A673 (cell line): Measurements from ENCODE around the gene RPUSD4. TPM values are rescaled to one million over a fixed set of nuclear protein-coding genes. Genes with fewer than 3 reads are reported as not detected.
A peak's percentile ranks its signal among the peaks of the same experiment; 100 is the strongest.

Source experiments
- BruUV-seq: library from RNA; stranded (reverse); fragments of 400-500 nt; replicated peaks from 2 replicates; lab custom pipeline; 2021; lab: Mats Ljungman, UMichigan
- CTCF ChIA-PET: fragments of 300-600 bp; sonication (Branson Sonifier 250); formaldehyde crosslinking; loops from one replicate; lab custom pipeline; 2022; ENCODE audit warnings: antibody characterized with exemption; lab: Charles Lee
- POLR2A ChIA-PET: fragments of 300-600 bp; sonication (Branson Sonifier 250); formaldehyde crosslinking; loops from one replicate; lab custom pipeline; 2022; ENCODE audit warnings: antibody characterized with exemption; ENCODE audit not compliant: low non-redundant PET; lab: Charles Lee
- DNase-seq: peaks from one replicate; pipeline ENCODE4 v3.0.0-alpha.2; 2015; ENCODE audit warnings: low spot score
- H3K27ac ChIP-seq: fragments of 200-600 bp; sonication (generic); 2 replicates; pipeline ENCODE4 v1.5.1; 2016; ENCODE audit warnings: mixed run types, low read depth, mild to moderate bottlenecking, mixed read lengths, antibody characterized with exemption, low read length; ENCODE audit not compliant: poor library complexity, severe bottlenecking
- H3K27me3 ChIP-seq: fragments of 200-600 bp; sonication (generic); replicated peaks from 2 replicates; pipeline ENCODE4 v1.6.1; 2017; ENCODE audit warnings: mixed run types, low read depth, mild to moderate bottlenecking, mixed read lengths, antibody characterized with exemption, low read length; ENCODE audit not compliant: insufficient read depth, poor library complexity
- H3K36me3 ChIP-seq: fragments of 200-600 bp; sonication (generic); 2 replicates; pipeline ENCODE4 v1.6.1; 2016; ENCODE audit warnings: mixed run types, mild to moderate bottlenecking, mixed read lengths, antibody characterized with exemption, low read length; ENCODE audit not compliant: insufficient read depth, poor library complexity, severe bottlenecking
- H3K4me1 ChIP-seq: fragments of 200-600 bp; sonication (generic); 2 replicates; pipeline ENCODE4 v1.6.1; 2017; ENCODE audit warnings: mixed run types, mild to moderate bottlenecking, mixed read lengths, antibody characterized with exemption, low read length; ENCODE audit not compliant: insufficient read depth, poor library complexity, severe bottlenecking
- H3K4me3 ChIP-seq: fragments of 200-600 bp; sonication (generic); 2 replicates; pipeline ENCODE4 v1.5.1; 2016; ENCODE audit warnings: low read depth, mixed run types, mild to moderate bottlenecking, mixed read lengths, low read length; ENCODE audit not compliant: poor library complexity, severe bottlenecking
- H3K9me3 ChIP-seq: fragments of 200-600 bp; sonication (generic); 2 replicates; pipeline ENCODE4 v1.6.1; 2016; ENCODE audit warnings: mixed run types, low read depth, mild to moderate bottlenecking, mixed read lengths, antibody characterized with exemption, low read length; ENCODE audit not compliant: poor library complexity, severe bottlenecking
- CTCF ChIP-seq: fragments of 300-800, 200-600 bp; sonication (generic); conservative IDR thresholded peaks from 2 replicates; pipeline ENCODE4 v1.5.1; 2017; ENCODE audit warnings: low read depth, mild to moderate bottlenecking, antibody characterized with exemption, low read length, moderate library complexity, mixed read lengths
- EZH2 ChIP-seq: fragments of 200-600 bp; sonication (generic); IDR thresholded peaks from 2 replicates; pipeline ENCODE4 v1.6.1; 2017; ENCODE audit warnings: borderline replicate concordance, low read depth, mild to moderate bottlenecking, mixed read lengths, antibody characterized with exemption, low read length; ENCODE audit not compliant: poor library complexity, severe bottlenecking
- intact Hi-C: fragments of 100-400 bp; cut with micrococcal nuclease; formaldehyde crosslinking; loops from one replicate; pipeline ENCODE4 v1.10.0; 2022; ENCODE audit not compliant: unreplicated experiment
- total RNA-seq: library from RNA; stranded (reverse); gene quantifications from 2 replicates; pipeline ENCODE4 v1.2.3, GENCODE V29; 2021

Gene RPUSD4
- total RNA-seq, 1 experiment from 2014 or later = 53.9 TPM

GRCh38 chr11:126197277-126197939 is 14.0 kb downstream of the RPUSD4 start:
- H3K36me3 ChIP-seq = peaks cover 58% of the 10 kb centered on the region

GRCh38 chr11:126195119-126195518 is 16.3 kb downstream of the RPUSD4 start:
- H3K4me3 ChIP-seq = no peak overlapping the region
- no peak overlapping the region for H3K27ac ChIP-seq
- H3K27me3 ChIP-seq = no peaks in the 10 kb centered on the region
- intact Hi-C loops = no loop called here
- H3K4me1 ChIP-seq = no peaks in the 10 kb centered on the region
- ChIA-PET CTCF (no interaction called here), POLR2A (no interaction called here)
- no peaks in the 10 kb centered on the region for H3K9me3 ChIP-seq
- H3K36me3 ChIP-seq = peaks cover 35% of the 10 kb centered on the region
- no peak for DNase-seq
- no TSS peak for BruUV-seq
- TF ChIP-seq CTCF (no peak), EZH2 (no peak)

More at GRCh38 chr11:126197277-126197939, 14.0 kb downstream of the RPUSD4 start:
- no peaks in the 10 kb centered on the region for H3K4me1 ChIP-seq
- BruUV-seq = no TSS peak
- no peak overlapping the region for H3K27ac ChIP-seq
- no peak overlapping the region for H3K4me3 ChIP-seq
- no peak for TF ChIP-seq CTCF
- TF ChIP-seq EZH2 = no peak
- ChIA-PET CTCF (no interaction called here), POLR2A (no interaction called here)
- no peaks in the 10 kb centered on the region for H3K9me3 ChIP-seq
- intact Hi-C loops = no loop called here
- DNase-seq = no peak
- H3K27me3 ChIP-seq = no peaks in the 10 kb centered on the region

GRCh38 chr11:126194121-126194543 is 17.3 kb downstream of the RPUSD4 start:
- ChIA-PET POLR2A (no interaction called here), CTCF (interaction anchor here (0.6 to 1.4 kb wide), 5 partner anchors 90 to 277 kb away, joined by 3 to 8 read pairs (median 3); no protein-coding TSS in a partner anchor)
- Histone ChIP-seq H3K36me3 (peaks cover 29% of the 10 kb centered on the region), H3K27ac (no peak overlapping the region), H3K4me3 (no peak overlapping the region), H3K4me1 (no peaks in the 10 kb centered on the region), H3K27me3 (no peaks in the 10 kb centered on the region), H3K9me3 (no peaks in the 10 kb centered on the region)
- TF ChIP-seq CTCF (peak; percentile 90), EZH2 (no peak)
- intact Hi-C loops = loop anchor here (1.0 to 5.0 kb wide), 3 partner anchors 133 to 271 kb away; no protein-coding TSS in a partner anchor
- peak; percentile 76 for DNase-seq
- no TSS peak for BruUV-seq
